Prostate gland (tissue), 2 donors: Measurements from ENCODE around the gene PANX1.

Source experiments
- POLR2A ChIP-seq: fragments of 450-650 bp; IDR thresholded peaks from one replicate; pipeline ENCODE4 v1.6.1; 2016; ENCODE audit warnings: antibody characterized with exemption, mild to moderate bottlenecking
- TF ChIP-seq, protein P1 (sequence below), 4 experiments: fragments of 200-600 bp in 2 of 4; fragments of 450-650 bp in 2 of 4; sonication (generic) in 2 of 4; IDR thresholded peaks; 1 replicate in 3 of 4; 2 replicates in 1 of 4; pipeline ENCODE4 v1.5.1; 2016 to 2019; ENCODE audit warnings: antibody characterized with exemption in 4 of 4, mild to moderate bottlenecking in 2 of 4, moderate library complexity in 2 of 4

DNA sequence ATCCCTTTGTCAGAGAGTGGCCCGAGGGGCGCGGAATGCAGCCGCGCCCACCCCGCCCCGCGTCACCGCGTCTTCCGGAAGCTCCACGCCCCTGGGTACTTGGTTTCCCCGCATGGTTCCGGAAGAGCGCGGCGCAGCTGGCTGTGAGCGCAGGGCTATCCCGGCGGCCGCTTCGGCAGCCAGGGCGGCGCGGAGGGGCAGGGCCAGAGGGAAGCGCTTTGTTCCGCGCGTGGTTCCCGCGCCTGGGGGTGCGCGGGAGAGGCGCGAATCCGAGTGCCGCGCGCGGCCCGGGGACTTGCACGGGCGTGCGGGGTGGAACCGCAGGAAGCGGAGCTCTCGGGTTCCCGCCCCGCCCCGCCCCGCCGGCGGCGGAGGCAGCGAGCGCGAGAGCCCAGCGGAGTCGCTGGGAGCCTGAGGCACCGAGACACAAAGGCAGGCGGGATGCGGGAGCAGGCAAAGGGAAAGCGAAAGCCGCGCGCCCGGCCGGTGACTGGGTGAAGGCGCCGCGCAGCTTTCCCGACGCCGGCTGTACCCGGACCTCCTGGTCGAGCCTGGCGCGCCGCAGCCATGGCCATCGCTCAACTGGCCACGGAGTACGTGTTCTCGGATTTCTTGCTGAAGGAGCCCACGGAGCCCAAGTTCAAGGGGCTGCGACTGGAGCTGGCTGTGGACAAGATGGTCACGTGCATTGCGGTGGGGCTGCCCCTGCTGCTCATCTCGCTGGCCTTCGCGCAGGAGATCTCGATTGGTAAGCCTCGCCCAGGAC, at the start of gene PANX1:
- peak; percentile 47 for TF ChIP-seq POLR2A
- TF ChIP-seq, protein P1, sequence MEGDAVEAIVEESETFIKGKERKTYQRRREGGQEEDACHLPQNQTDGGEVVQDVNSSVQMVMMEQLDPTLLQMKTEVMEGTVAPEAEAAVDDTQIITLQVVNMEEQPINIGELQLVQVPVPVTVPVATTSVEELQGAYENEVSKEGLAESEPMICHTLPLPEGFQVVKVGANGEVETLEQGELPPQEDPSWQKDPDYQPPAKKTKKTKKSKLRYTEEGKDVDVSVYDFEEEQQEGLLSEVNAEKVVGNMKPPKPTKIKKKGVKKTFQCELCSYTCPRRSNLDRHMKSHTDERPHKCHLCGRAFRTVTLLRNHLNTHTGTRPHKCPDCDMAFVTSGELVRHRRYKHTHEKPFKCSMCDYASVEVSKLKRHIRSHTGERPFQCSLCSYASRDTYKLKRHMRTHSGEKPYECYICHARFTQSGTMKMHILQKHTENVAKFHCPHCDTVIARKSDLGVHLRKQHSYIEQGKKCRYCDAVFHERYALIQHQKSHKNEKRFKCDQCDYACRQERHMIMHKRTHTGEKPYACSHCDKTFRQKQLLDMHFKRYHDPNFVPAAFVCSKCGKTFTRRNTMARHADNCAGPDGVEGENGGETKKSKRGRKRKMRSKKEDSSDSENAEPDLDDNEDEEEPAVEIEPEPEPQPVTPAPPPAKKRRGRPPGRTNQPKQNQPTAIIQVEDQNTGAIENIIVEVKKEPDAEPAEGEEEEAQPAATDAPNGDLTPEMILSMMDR (IDR thresholded peaks at IDR 0.05) = peak in 1 of 4 experiments; percentile 2
